GM18870 (cell line): Measurements from ENCODE around the gene PIGZ.

Experiments
- ATAC-seq: cut with Tn5 transposase; IDR thresholded peaks from one replicate; pipeline ENCODE4 v1.9.1; 2021; ENCODE audit warnings: moderate library complexity; ENCODE audit not compliant: unreplicated experiment

Gene PIGZ

GRCh38 chr3:196985954-196986885 is 17.6 kb upstream of the PIGZ start:
- ATAC-seq = no peak

GRCh38 chr3:196985298-196985697 is 16.7 kb upstream of the PIGZ start:
- ATAC-seq = no peak

- no peak for ATAC-seq
Measured at GRCh38 chr3:196983186-196983585, 14.6 kb upstream of the PIGZ start.

- ATAC-seq = no peak
Measured at GRCh38 chr3:196981657-196982056, 13.0 kb upstream of the PIGZ start.

GRCh38 chr3:196979545-196979944 is 10.9 kb upstream of the PIGZ start:
- ATAC-seq = no peak

GRCh38 chr3:196976941-196977340 is 8.3 kb upstream of the PIGZ start:
- ATAC-seq = no peak

- ATAC-seq = no peak
Measured at GRCh38 chr3:196975349-196975748, 6.7 kb upstream of the PIGZ start.

GRCh38 chr3:196974661-196975060 is 6.0 kb upstream of the PIGZ start:
- ATAC-seq = no peak

GRCh38 chr3:196971094-196971698 is 2.6 kb upstream of the PIGZ start:
- ATAC-seq = no peak

- no peak for ATAC-seq
Measured at GRCh38 chr3:196970547-196971093, 2.0 kb upstream of the PIGZ start.

- no peak for ATAC-seq
Measured at GRCh38 chr3:196969660-196970546, 1.3 kb upstream of the PIGZ start.

GRCh38 chr3:196969134-196969659 is 564 bp upstream of the PIGZ start:
- ATAC-seq = no peak

- no peak for ATAC-seq
Measured at GRCh38 chr3:196967412-196968232, 1.0 kb downstream of the PIGZ start.

- no peak for ATAC-seq
Measured at GRCh38 chr3:196966526-196967401, 1.9 kb downstream of the PIGZ start.

- ATAC-seq = no peak
Measured at GRCh38 chr3:196965804-196966173, 2.8 kb downstream of the PIGZ start.

GRCh38 chr3:196965112-196965803 is 3.4 kb downstream of the PIGZ start:
- no peak for ATAC-seq

GRCh38 chr3:196963631-196963953 is 5.0 kb downstream of the PIGZ start:
- no peak for ATAC-seq

- ATAC-seq = no peak
Measured at GRCh38 chr3:196962930-196963630, 5.6 kb downstream of the PIGZ start.
